Activated B cell treated with CpG ODN at 0.5 μM for 24 hours (primary cell): ENCODE measurements around the gene RSPH6A. TPM values are rescaled to one million over a fixed set of nuclear protein-coding genes. Genes with fewer than 3 reads are reported as not detected.
A peak's percentile ranks its signal among the peaks of the same experiment; 100 is the strongest.

Source experiments
- ATAC-seq: fragments of 200-7000 bp; cut with Tn5 transposase; one replicate; pipeline ENCODE4 v1.10.0; 2021; ENCODE audit warnings: low read depth, mild to moderate bottlenecking, moderate library complexity
- CTCF ChIA-PET: fragments of 350-600 bp; sonication (Branson Sonifier 250); formaldehyde crosslinking; loops from one replicate; lab custom pipeline; 2021; ENCODE audit warnings: antibody characterized with exemption; lab: Charles Lee
- POLR2A ChIA-PET: fragments of 350-600 bp; sonication (Branson Sonifier 250); formaldehyde crosslinking; loops from one replicate; lab custom pipeline; 2021; ENCODE audit warnings: antibody characterized with exemption; lab: Charles Lee
- DNase-seq: peaks from one replicate; pipeline ENCODE4 v3.0.0; 2022
- H3K27ac Mint-ChIP-seq: one replicate; pipeline ENCODE4 v1.8.0; 2020; ENCODE audit warnings: mixed read lengths
- H3K27me3 Mint-ChIP-seq: one replicate; pipeline ENCODE4 v1.8.0; 2021; ENCODE audit warnings: mixed read lengths
- H3K36me3 Mint-ChIP-seq: one replicate; pipeline ENCODE4 v1.8.0; 2021; ENCODE audit warnings: low read depth, mixed read lengths
- H3K4me1 Mint-ChIP-seq: one replicate; pipeline ENCODE4 v1.8.0; 2021; ENCODE audit warnings: mixed read lengths
- H3K4me3 Mint-ChIP-seq: one replicate; pipeline ENCODE4 v1.8.0; 2020; ENCODE audit warnings: mild to moderate bottlenecking, mixed read lengths
- H3K9me3 Mint-ChIP-seq: one replicate; pipeline ENCODE4 v1.8.0; 2020; ENCODE audit warnings: mixed read lengths
- intact Hi-C: fragments of 100-400 bp; cut with micrococcal nuclease; formaldehyde crosslinking; loops from one replicate; pipeline ENCODE4 v1.15.1; 2024
- total RNA-seq: library from RNA; stranded (reverse); gene quantifications from 2 replicates; pipeline ENCODE4 v1.2.3, GENCODE V29; 2022
- TF ChIP-seq, protein P1 (sequence below): fragments of 200-600 bp; IDR thresholded peaks from one replicate; pipeline ENCODE4 v1.8.0; 2022; ENCODE audit warnings: antibody characterized with exemption, mild to moderate bottlenecking

RSPH6A gene
- total RNA-seq, 1 donor from 2014 or later, result 0.51 TPM

DNA sequence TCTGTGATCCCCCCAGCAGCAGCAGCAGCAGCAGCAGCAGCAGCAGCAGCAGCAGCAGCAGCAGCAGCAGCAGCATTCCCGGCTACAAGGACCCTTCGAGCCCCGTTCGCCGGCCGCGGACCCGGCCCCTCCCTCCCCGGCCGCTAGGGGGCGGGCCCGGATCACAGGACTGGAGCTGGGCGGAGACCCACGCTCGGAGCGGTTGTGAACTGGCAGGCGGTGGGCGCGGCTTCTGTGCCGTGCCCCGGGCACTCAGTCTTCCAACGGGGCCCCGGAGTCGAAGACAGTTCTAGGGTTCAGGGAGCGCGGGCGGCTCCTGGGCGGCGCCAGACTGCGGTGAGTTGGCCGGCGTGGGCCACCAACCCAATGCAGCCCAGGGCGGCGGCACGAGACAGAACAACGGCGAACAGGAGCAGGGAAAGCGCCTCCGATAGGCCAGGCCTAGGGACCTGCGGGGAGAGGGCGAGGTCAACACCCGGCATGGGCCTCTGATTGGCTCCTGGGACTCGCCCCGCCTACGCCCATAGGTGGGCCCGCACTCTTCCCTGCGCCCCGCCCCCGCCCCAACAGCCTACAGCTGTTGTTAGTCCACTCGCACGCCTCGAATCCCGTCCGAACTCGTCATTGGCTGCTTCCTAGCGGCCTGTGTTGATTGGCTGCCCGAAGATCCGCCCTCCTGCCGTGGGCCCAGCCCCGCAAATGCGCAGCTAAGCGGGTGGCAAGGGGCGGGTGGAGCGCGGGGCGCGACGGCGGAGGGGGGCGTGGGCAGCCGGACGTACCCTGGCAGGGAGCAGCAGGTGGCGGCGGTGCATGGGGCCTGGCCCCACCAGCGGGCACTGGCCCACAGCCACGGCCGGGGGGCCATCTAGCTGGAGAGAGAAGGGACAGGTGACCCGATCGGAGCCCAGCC is 44.7 kb downstream of the RSPH6A start:
- ATAC-seq (peak; percentile 69), DNase-seq (peak; percentile 93)
- Mint-ChIP-seq H3K27ac (peak overlapping the region; percentile 88), H3K36me3 (no peaks in the 10 kb centered on the region), H3K27me3 (peaks cover 3% of the 10 kb centered on the region), H3K9me3 (no peaks in the 10 kb centered on the region), H3K4me3 (peak overlapping the region; percentile 89), H3K4me1 (peaks cover 19% of the 10 kb centered on the region)
- intact Hi-C loops, result loop anchor here (1.0 to 10.0 kb wide), 9 partner anchors 9 to 346 kb away; partner anchors contain the start of genes CCDC61, ERCC1, FBXO46 and QPCTL
- ChIA-PET CTCF (interaction anchor here (0.6 to 7.1 kb wide), 14 partner anchors 9 to 1975 kb away, joined by 3 to 172 read pairs (median 4); partner anchors contain the start of genes BLOC1S3, DMWD, NOP53 and QPCTL), POLR2A (interaction anchor here (0.5 to 3.4 kb wide), 22 partner anchors 9 to 1917 kb away, joined by 3 to 46 read pairs (median 5); partner anchors contain the start of genes DHX34, DMPK, DMWD and FBXO46)
- TF ChIP-seq, protein P1, sequence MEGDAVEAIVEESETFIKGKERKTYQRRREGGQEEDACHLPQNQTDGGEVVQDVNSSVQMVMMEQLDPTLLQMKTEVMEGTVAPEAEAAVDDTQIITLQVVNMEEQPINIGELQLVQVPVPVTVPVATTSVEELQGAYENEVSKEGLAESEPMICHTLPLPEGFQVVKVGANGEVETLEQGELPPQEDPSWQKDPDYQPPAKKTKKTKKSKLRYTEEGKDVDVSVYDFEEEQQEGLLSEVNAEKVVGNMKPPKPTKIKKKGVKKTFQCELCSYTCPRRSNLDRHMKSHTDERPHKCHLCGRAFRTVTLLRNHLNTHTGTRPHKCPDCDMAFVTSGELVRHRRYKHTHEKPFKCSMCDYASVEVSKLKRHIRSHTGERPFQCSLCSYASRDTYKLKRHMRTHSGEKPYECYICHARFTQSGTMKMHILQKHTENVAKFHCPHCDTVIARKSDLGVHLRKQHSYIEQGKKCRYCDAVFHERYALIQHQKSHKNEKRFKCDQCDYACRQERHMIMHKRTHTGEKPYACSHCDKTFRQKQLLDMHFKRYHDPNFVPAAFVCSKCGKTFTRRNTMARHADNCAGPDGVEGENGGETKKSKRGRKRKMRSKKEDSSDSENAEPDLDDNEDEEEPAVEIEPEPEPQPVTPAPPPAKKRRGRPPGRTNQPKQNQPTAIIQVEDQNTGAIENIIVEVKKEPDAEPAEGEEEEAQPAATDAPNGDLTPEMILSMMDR, result peak; percentile 71

DNA sequence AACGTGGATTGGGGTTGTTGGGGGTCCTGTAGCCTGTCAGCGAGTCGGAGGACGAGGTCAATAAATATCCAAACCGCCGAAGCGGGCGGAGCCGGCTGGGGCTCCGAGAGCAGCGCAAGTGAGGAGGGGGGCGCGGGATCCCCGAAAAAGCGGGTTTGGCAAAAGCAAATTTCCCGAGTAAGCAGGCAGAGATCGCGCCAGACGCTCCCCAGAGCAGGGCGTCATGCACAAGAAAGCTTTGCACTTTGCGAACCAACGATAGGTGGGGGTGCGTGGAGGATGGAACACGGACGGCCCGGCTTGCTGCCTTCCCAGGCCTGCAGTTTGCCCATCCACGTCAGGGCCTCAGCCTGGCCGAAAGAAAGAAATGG is 45.3 kb downstream of the RSPH6A start:
- ChIA-PET CTCF (interaction anchor here (0.7 to 7.1 kb wide), 20 partner anchors 9 to 591 kb away, joined by 3 to 172 read pairs (median 4); partner anchors contain the start of genes BLOC1S3, DMWD, FBXO46 and QPCTL), POLR2A (interaction anchor here (0.5 to 3.4 kb wide), 23 partner anchors 8 to 1918 kb away, joined by 3 to 46 read pairs (median 8); partner anchors contain the start of genes DMPK, DMWD, FBXO46 and IRF2BP1)
- peak; percentile 13 for ATAC-seq
- TF ChIP-seq, protein P1, result no peak
- Mint-ChIP-seq H3K9me3 (no peaks in the 10 kb centered on the region), H3K4me1 (peaks cover 19% of the 10 kb centered on the region), H3K36me3 (no peaks in the 10 kb centered on the region), H3K27ac (peak overlapping the region; percentile 88), H3K4me3 (peak overlapping the region; percentile 89), H3K27me3 (peaks cover 3% of the 10 kb centered on the region)
- intact Hi-C loops, result loop anchor here (1.0 to 10.0 kb wide), 13 partner anchors 9 to 345 kb away; partner anchors contain the start of genes CCDC61, ERCC1, FBXO46 and QPCTL
- DNase-seq, result no peak

DNA sequence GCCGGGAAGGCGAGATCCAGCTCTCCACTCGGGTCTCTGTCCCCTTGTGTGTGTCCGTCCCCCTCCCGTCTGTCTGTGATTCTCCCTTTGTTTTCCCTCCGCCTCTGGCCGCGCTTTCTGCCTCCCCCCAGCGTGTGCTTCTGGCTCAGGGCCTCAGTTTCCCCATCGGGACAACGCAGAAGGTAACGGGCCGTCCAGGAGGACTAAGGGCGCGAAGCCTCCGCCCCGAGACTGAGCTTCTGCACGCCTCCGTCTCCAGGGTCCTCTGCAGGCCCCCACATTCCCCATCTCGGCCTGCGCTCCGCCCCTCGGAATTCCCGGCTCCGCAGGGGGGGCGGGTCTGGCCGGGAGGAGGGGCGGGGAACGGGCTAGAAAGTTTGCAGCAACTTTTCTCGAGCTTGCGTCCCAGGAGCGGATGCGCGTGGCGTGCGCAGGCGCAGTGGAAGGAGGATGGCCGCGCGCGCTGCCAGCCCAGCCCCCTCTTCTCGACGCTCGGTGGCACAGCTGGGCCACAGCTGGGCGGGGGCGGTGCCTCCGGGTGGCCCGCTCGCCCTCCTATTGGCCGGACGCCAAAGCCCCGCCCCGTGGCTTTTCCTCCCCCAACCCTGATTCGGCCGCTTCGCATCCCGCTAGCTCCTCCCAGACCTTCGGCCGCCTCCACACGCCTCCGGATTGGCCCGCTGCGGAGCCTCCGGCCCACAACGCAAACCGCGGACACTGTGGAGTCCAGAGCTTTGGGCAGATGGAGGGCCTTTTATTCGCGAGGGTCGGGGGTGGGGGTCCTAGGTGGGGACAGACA is 45.9 kb downstream of the RSPH6A start, which contains the start of gene SIX5:
SIX5 (minus strand) TSS at position 269 of the 799 bp plus-strand sequence. CDS start 408 bp downstream, outside the sequence.
- H3K4me1 Mint-ChIP-seq, result peaks cover 19% of the 10 kb centered on the region
- H3K27ac Mint-ChIP-seq, result peak within 1 kb of the TSS; percentile 88
- CTCF ChIA-PET, result interaction anchor here (0.6 to 7.1 kb wide), 18 partner anchors 10 to 856 kb away, joined by 3 to 172 read pairs (median 4); partner anchors contain the start of genes FBXO46, PTGIR and QPCTL
- TF ChIP-seq, protein P1, result no peak
- DNase-seq (peak; percentile 95), ATAC-seq (peak; percentile 72)
- intact Hi-C loops, result loop anchor here (1.0 to 2.0 kb wide), 4 partner anchors 52 to 248 kb away; partner anchors contain the start of gene SYMPK
- H3K36me3 Mint-ChIP-seq, result no peaks in the 10 kb centered on the region
- no peaks in the 10 kb centered on the region for H3K9me3 Mint-ChIP-seq
- POLR2A ChIA-PET, result interaction anchor here (0.6 to 3.4 kb wide), 30 partner anchors 9 to 1344 kb away, joined by 3 to 46 read pairs (median 6); partner anchors contain the start of genes CCDC61, DMPK, DMWD and FBXO46
- peak within 1 kb of the TSS; percentile 89 for H3K4me3 Mint-ChIP-seq
- H3K27me3 Mint-ChIP-seq, result peaks cover 3% of the 10 kb centered on the region

DNA sequence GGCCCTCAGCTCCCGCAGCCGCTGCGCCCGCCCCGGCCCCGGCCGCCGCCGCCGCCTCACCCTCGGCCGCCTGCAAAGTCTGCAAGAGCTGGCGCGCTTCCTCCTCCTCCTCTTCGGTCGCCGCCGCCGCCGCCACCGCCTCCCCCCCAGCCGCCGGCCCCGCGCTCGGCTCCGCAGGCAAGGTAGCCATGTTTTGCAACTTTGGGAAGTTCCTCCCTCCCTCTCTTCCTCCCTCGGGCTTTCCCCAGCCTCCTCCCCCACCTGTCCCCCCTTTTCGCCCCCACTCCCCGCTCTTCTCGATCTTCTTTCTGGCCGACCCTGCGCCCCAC is 46.5 kb downstream of the RSPH6A start:
- TF ChIP-seq, protein P1, result no peak
- H3K27ac Mint-ChIP-seq, result no peak overlapping the region
- peaks cover 3% of the 10 kb centered on the region for H3K27me3 Mint-ChIP-seq
- POLR2A ChIA-PET, result interaction anchor here (0.6 to 3.4 kb wide), 17 partner anchors 9 to 227 kb away, joined by 3 to 46 read pairs (median 10); partner anchors contain the start of genes CCDC61, DMWD, FBXO46 and FOXA3
- DNase-seq (peak; percentile 42), ATAC-seq (no peak)
- peak overlapping the region; percentile 89 for H3K4me3 Mint-ChIP-seq
- H3K9me3 Mint-ChIP-seq, result no peaks in the 10 kb centered on the region
- H3K4me1 Mint-ChIP-seq, result peaks cover 19% of the 10 kb centered on the region
- intact Hi-C loops, result loop anchor here (2.0 kb wide), 1 partner anchor 248 kb away; no protein-coding TSS in a partner anchor
- CTCF ChIA-PET, result interaction anchor here (0.8 to 7.1 kb wide), 7 partner anchors 10 to 242 kb away, joined by 3 to 172 read pairs (median 4); no protein-coding TSS in a partner anchor
- H3K36me3 Mint-ChIP-seq, result no peaks in the 10 kb centered on the region
